GM21529 (cell line): ENCODE measurements around the gene RSAD1.

Experiments used
- ATAC-seq: cut with Tn5 transposase; IDR thresholded peaks from one replicate; pipeline ENCODE4 v1.9.1; 2021; ENCODE audit not compliant: unreplicated experiment

Gene RSAD1

GRCh38 chr17:50478391-50479381 is at the start of gene RSAD1:
RSAD1 (plus strand) TSS chr17:50478860; CDS start chr17:50478885, 25 bp downstream.
- ATAC-seq, result peak; percentile 85

- ATAC-seq, result no peak
Observed at GRCh38 chr17:50429793-50430192, 48.9 kb upstream of the RSAD1 start.

- no peak for ATAC-seq
Observed at GRCh38 chr17:50430821-50431618, 47.6 kb upstream of the RSAD1 start.

GRCh38 chr17:50432125-50432762 is 46.4 kb upstream of the RSAD1 start:
- no peak for ATAC-seq

- no peak for ATAC-seq
Observed at GRCh38 chr17:50437409-50437808, 41.3 kb upstream of the RSAD1 start.

GRCh38 chr17:50439008-50439407 is 39.7 kb upstream of the RSAD1 start:
- ATAC-seq, result no peak

- no peak for ATAC-seq
Observed at GRCh38 chr17:50440172-50440837, 38.4 kb upstream of the RSAD1 start.

- ATAC-seq, result no peak
Observed at GRCh38 chr17:50440838-50441829, 37.5 kb upstream of the RSAD1 start.

GRCh38 chr17:50443505-50443974 is 35.1 kb upstream of the RSAD1 start:
- no peak for ATAC-seq

- ATAC-seq, result no peak
Observed at GRCh38 chr17:50444841-50445715, 33.6 kb upstream of the RSAD1 start.

- ATAC-seq, result no peak
Observed at GRCh38 chr17:50445730-50446325, 32.8 kb upstream of the RSAD1 start.

- ATAC-seq, result no peak
Observed at GRCh38 chr17:50447870-50448595, 30.6 kb upstream of the RSAD1 start.

GRCh38 chr17:50448643-50449042 is 30.0 kb upstream of the RSAD1 start:
- ATAC-seq, result no peak

- ATAC-seq, result peak; percentile 17
Observed at GRCh38 chr17:50451943-50452629, 26.6 kb upstream of the RSAD1 start.

- peak; percentile 47 for ATAC-seq
Observed at GRCh38 chr17:50452630-50453300, 25.9 kb upstream of the RSAD1 start.

GRCh38 chr17:50453901-50454300 is 24.8 kb upstream of the RSAD1 start:
- ATAC-seq, result no peak
